GM19324 (cell line): ENCODE data around the gene CREB5.

ENCODE experiments used
- ATAC-seq: cut with Tn5 transposase; IDR thresholded peaks from one replicate; pipeline ENCODE4 v1.9.1; 2021; ENCODE audit warnings: mild to moderate bottlenecking, moderate library complexity; ENCODE audit not compliant: unreplicated experiment, low FRiP score

Gene CREB5

DNA sequence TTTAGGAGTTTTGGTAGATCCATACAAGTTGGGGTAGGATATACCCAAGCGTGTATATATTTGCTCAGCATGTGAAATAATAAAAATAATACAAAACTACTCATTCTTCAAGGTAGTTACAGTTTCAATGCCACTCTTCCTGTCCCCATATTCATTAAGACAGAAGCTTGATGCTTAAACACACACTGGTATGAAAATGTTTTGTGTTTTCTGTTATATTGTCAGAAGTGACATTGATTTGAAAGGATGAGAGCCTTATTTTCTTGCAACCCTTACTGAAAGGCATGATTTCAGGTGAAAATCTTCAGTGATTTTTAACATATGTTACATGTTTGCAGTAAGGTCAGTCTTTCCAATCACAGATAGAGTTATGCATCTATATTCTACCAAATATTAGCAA, 312.2 kb downstream of the CREB5 start:
- no peak for ATAC-seq

DNA sequence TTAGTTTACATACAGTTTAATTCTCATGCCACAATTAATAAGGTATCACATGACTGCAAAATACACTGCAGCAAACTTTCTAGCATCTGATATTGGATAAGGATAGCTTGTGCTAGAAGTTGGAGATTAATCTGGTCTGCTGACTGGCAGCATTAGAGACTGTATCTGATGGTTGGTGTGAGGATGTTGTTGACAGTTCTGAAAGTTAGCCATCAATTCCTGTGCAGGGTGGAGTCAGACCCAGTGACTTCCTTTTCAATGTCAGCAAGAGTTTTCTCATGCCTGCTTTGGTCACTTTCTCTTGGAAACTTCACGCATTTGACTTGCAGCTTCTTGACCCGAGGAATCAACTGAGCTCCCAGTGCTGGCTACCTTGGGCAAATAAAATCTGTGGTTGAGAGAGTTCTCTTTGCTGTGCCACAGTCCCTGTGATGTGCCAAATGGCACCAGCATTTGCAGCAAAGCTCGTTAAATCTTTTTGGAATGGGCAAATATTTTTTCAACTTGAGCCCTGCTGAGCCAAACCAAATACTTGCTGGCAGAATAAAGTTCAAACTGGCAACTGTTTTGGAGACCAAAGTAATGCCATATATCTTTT, 312.8 kb downstream of the CREB5 start:
- ATAC-seq: no peak

DNA sequence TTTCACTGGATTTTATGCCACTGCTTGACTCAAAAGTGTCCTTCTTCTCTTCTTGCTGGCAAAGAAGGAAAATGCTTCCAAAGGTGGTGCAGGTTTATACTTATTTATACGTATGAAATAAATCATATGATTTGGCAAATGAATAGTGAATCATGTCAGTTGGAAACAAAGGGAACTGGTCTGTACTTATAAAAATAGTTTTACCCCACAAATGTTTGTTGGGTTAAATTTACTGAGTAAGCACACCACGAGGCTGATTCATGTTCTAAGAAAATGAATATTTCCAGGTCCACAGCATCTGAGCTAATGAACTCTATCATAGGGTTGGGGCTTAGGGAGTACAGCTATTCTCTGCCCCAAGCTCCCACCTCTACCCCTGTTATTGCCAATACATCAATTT, 313.6 kb downstream of the CREB5 start:
- ATAC-seq: no peak

- no peak for ATAC-seq
Observed at GRCh38 chr7:28726555-28726954, 314.2 kb downstream of the CREB5 start.

GRCh38 chr7:28729281-28729680, 317.0 kb downstream of the CREB5 start:
- no peak for ATAC-seq

- no peak for ATAC-seq
Observed at GRCh38 chr7:28729727-28730126, 317.4 kb downstream of the CREB5 start.

DNA sequence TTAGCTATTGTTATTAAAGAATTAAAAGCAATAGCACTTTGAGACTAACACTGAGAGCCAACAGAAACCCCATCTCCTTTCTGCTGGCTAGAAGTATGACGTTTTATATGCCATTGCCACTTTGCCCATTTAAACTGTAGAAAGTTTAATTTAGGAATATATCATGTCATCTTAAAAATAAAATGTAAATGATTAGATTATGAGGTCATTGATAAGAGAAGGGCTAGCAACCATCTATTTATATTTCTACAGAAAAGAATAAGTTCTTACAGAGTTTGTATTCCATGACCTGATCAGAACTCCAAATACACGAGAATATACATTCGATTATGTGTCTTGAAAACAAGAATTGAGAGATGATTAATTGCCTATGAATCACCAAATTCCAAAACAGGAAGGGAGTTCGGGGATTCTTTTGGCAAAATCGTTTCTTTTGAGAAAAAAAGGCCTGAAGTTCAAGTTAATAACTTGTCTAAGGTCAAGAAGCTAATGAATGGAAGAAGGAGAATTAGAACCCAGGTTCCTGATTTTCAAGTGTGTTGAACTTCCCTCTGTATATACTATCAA, 318.9 kb downstream of the CREB5 start:
- no peak for ATAC-seq

GRCh38 chr7:28732071-28732869, 320.0 kb downstream of the CREB5 start:
- ATAC-seq: no peak

DNA sequence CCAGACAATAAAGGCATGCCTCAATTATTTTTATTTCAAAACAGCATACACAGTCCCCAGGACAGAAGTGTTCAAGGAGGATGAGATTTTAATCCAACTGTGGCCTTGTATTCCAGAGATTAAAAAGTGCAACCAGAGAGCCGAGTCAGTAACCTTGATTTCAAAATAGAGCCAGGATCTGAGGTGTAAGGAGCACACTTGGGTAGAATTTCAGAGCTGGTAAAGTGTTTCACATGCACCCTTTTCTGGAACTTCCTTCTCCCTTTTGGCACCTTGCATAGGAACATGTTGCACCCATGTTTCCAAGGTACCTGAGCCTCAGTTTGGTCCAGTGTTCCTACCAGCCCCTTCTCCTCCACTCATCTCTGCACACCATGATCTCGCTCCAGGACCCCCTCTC, 320.7 kb downstream of the CREB5 start:
- ATAC-seq: no peak

GRCh38 chr7:28738412-28738811, 326.1 kb downstream of the CREB5 start:
- no peak for ATAC-seq

GRCh38 chr7:28739128-28739527, 326.8 kb downstream of the CREB5 start:
- no peak for ATAC-seq

DNA sequence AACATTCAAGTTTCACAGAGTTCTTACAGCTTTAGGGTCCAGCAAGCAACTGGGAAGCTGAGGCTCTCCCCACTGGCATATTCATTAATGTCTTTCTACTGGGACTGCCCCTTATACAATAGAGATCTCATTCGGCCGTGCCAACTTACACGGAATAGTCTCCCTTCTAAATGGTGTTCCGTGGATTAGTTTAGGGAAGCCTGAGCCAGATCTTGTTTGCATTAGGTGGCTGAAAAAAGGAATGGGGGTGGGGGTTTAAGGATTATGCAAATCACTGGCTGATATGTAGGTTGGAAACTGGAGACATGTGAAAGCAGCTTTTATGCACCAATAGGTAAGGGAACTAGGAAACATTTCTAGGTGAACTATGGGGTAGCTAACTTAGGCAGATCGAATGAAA, 327.5 kb downstream of the CREB5 start:
- no peak for ATAC-seq

DNA sequence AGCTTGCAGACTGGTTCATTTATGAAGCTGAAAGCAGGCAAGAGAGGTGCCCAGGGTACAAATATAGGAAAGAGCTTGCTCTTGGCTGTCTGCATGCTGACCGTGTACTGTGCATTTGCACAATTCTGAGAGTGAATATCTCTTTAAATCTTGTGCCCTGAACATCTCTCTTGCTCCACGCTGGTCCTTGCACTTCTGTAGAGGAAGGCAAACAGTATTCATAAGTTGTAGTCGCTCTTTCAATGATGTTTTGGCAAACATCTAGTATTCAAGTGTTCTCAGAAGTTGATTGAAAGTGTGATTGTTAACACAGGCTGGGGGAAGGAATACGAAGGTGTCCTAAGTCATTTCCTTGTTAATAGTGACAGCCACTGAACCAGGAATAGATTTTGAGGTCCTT, 332.6 kb downstream of the CREB5 start:
- no peak for ATAC-seq

- ATAC-seq: no peak
Observed at GRCh38 chr7:28745351-28745750, 333.0 kb downstream of the CREB5 start.

- no peak for ATAC-seq
Observed at GRCh38 chr7:28747404-28747803, 335.1 kb downstream of the CREB5 start.

DNA sequence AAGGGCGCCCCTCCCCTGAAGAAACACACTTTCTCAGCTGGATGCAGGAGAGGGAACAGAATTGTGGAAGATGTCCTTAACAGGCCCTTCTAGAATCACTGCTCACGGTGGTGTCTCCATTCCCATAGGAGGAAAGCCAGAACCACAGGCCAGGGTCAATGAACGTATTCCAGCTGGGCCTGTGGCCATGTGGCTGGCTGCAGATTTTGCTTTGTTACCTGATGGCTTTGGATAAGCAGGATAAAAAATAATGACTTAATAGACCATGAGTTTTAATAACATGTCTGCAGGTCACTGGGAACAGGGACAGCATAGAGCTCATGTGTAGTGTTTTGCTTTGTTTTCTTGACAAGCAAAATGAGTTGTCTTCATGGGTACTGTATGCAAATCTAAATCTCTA, 335.5 kb downstream of the CREB5 start:
- no peak for ATAC-seq

GRCh38 chr7:28748346-28748745, 336.0 kb downstream of the CREB5 start:
- no peak for ATAC-seq

- ATAC-seq: no peak
Observed at GRCh38 chr7:28748933-28749584, 336.7 kb downstream of the CREB5 start.

DNA sequence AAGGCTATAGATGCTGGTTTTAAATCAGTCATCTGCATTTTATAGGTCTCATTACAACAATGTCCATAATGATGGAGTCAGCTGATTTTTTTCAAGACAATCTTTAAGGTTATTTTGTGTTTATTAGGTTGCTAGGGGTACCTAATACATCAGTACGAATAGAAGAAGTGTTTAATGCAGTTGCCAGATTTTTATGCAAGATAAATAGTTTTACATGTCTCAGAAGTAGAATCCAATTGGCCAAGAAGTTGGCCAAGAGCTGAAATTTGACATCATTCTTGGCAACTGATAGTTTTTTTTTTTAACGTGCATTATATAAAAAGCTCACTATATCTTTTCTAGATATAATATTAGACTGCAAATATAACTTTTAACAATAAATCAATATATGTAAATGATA, 337.3 kb downstream of the CREB5 start:
- no peak for ATAC-seq

DNA sequence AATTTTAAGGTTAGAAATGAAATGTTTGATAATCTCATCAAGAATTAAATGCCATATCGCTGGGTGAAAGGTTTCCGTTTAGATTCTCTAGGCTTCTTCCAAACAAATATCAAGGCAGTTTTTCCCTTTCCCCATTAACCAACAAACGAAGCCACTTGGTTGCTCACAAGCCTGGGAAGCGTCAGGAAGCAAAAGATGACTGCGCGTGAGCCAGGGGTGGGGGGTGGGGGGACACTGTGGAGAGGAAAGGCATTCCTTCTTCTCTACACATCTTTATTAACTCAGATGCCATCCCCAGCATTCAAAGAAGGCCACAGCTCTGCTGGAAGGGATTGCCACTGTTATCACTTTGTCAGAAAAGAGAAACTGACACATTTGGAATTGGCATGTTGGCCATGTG, 338.7 kb downstream of the CREB5 start:
- ATAC-seq: no peak

DNA sequence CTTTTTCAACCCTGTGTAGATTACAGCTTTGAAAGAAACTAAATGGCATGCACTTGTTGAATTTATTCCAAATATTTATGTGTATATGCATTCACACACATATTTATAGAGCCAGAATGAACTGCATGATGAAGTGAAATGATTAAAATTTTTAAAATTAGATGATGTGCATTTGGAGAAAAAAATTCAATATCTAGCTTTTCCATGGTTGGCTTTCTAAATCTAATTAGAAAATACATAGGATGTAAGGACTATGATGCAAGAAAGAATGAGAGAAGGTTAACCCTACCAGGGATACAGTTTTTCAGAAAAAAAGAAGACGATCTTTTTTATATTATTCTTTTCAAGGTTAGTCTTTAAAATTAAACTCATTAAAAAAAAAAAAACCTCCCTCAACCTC, 341.3 kb downstream of the CREB5 start:
- no peak for ATAC-seq

- no peak for ATAC-seq
Observed at GRCh38 chr7:28754027-28754426, 341.7 kb downstream of the CREB5 start.
